Stimulated activated CD8-positive, alpha-beta memory T cell treated with anti-CD3 and anti-CD28 coated beads, Interleukin-12 subunit alpha, Interleukin-12 subunit beta, amount 100 ng/mL, for 24 hours (primary cell): Measurements from ENCODE around the gene ZCCHC2.

ENCODE experiments used
- DNase-seq: peaks from one replicate; pipeline ENCODE4 v3.0.0-alpha.2; 2020; ENCODE audit errors: extremely low read depth

The ZCCHC2 gene

GRCh38 chr18:62576845-62577512 lies 54.2 kb downstream of the ZCCHC2 start:
- DNase-seq = no peak

GRCh38 chr18:62577765-62578164 lies 54.9 kb downstream of the ZCCHC2 start:
- DNase-seq = no peak

- DNase-seq = no peak
These were observed 56.2 kb downstream of the ZCCHC2 start for GRCh38 chr18:62578980-62579511.

- no peak for DNase-seq
These were observed 60.6 kb downstream of the ZCCHC2 start for GRCh38 chr18:62583376-62583775.

- DNase-seq = peak; percentile 61
These were observed 61.7 kb downstream of the ZCCHC2 start for GRCh38 chr18:62584241-62585120.

- no peak for DNase-seq
These were observed 62.7 kb downstream of the ZCCHC2 start for GRCh38 chr18:62585274-62586150.

- peak; percentile 51 for DNase-seq
These were observed 63.4 kb downstream of the ZCCHC2 start for GRCh38 chr18:62586151-62586774.

GRCh38 chr18:62586781-62587487 lies 64.1 kb downstream of the ZCCHC2 start:
- DNase-seq = no peak

GRCh38 chr18:62587689-62588088 lies 64.9 kb downstream of the ZCCHC2 start:
- DNase-seq = no peak

GRCh38 chr18:62588217-62588616 lies 65.4 kb downstream of the ZCCHC2 start:
- no peak for DNase-seq

GRCh38 chr18:62590799-62591590 lies 68.2 kb downstream of the ZCCHC2 start:
- DNase-seq = no peak

GRCh38 chr18:62596145-62597005 lies 73.5 kb downstream of the ZCCHC2 start:
- no peak for DNase-seq

- no peak for DNase-seq
These were observed 79.0 kb downstream of the ZCCHC2 start for GRCh38 chr18:62601871-62602270.

- DNase-seq = no peak
These were observed 79.9 kb downstream of the ZCCHC2 start for GRCh38 chr18:62602706-62603105.

GRCh38 chr18:62603211-62603610 lies 80.4 kb downstream of the ZCCHC2 start:
- DNase-seq = no peak

- DNase-seq = no peak
These were observed 81.2 kb downstream of the ZCCHC2 start for GRCh38 chr18:62603979-62604378.

GRCh38 chr18:62605685-62606084 lies 82.9 kb downstream of the ZCCHC2 start:
- DNase-seq = no peak

- no peak for DNase-seq
These were observed 83.3 kb downstream of the ZCCHC2 start for GRCh38 chr18:62606106-62606505.

- DNase-seq = no peak
These were observed 84.5 kb downstream of the ZCCHC2 start for GRCh38 chr18:62607302-62607701.
